ENCODE measurements around the gene ZNF506.
A peak's percentile ranks its signal among the peaks of the same experiment; 100 is the strongest.
"Not testable (repeated sequence)": the region's sequence is repeated elsewhere in the genome, so short reads cannot be mapped to it uniquely, and the experiment has no call there.

The ZNF506 gene

GRCh38 chr19:19775891-19776205 is 45.7 kb downstream of the ZNF506 start:
- no peak for DNase-seq (ENCODE audit: extremely low read depth, insufficient read length)
- no peak for TF ChIP-seq CTCF (IDR thresholded peaks at IDR 0.05; ENCODE audit: insufficient read depth, low read length, poor library complexity, severe bottlenecking)
- Histone ChIP-seq H3K27me3 (replicated peaks; ENCODE audit: control insufficient read depth, insufficient read depth, low read length) (no peaks in the 10 kb centered on the region), H3K36me3 (ENCODE audit: control insufficient read depth, insufficient read depth, low read length) (no peaks in the 10 kb centered on the region), H3K4me3 (replicated peaks; ENCODE audit: low read depth, low read length) (peak overlapping the region; percentile 87)

- no peaks in the 10 kb centered on the region for H3K27me3 ChIP-seq (replicated peaks; ENCODE audit: control insufficient read depth, insufficient read depth, low read length)
- no peak for TF ChIP-seq CTCF (IDR thresholded peaks at IDR 0.05; ENCODE audit: insufficient read depth, low read length, poor library complexity, severe bottlenecking)
- H3K4me3 ChIP-seq (replicated peaks; ENCODE audit: low read depth, low read length) = no peak overlapping the region
- H3K36me3 ChIP-seq (ENCODE audit: control insufficient read depth, insufficient read depth, low read length) = no peaks in the 10 kb centered on the region
- DNase-seq (ENCODE audit: extremely low read depth, insufficient read length) = no peak
Measured at GRCh38 chr19:19774354-19775033, 47.1 kb downstream of the ZNF506 start.

GRCh38 chr19:19771963-19772362 is 49.6 kb downstream of the ZNF506 start:
- not testable (repeated sequence) for H3K4me3 ChIP-seq (replicated peaks; ENCODE audit: low read depth, low read length); DNase-seq (ENCODE audit: extremely low read depth, insufficient read length); H3K36me3 ChIP-seq (ENCODE audit: control insufficient read depth, insufficient read depth, low read length); H3K27me3 ChIP-seq (replicated peaks; ENCODE audit: control insufficient read depth, insufficient read depth, low read length)

GRCh38 chr19:19769971-19770370 is 51.6 kb downstream of the ZNF506 start:
- H3K4me3 ChIP-seq (replicated peaks; ENCODE audit: low read depth, low read length); DNase-seq (ENCODE audit: extremely low read depth, insufficient read length); H3K27me3 ChIP-seq (replicated peaks; ENCODE audit: control insufficient read depth, insufficient read depth, low read length); H3K36me3 ChIP-seq (ENCODE audit: control insufficient read depth, insufficient read depth, low read length): not testable (repeated sequence)

GRCh38 chr19:19758164-19758563 is 63.4 kb downstream of the ZNF506 start:
- Histone ChIP-seq H3K4me3 (replicated peaks; ENCODE audit: low read depth, low read length) (no peak overlapping the region), H3K27me3 (replicated peaks; ENCODE audit: control insufficient read depth, insufficient read depth, low read length) (no peaks in the 10 kb centered on the region), H3K36me3 (ENCODE audit: control insufficient read depth, insufficient read depth, low read length) (no peaks in the 10 kb centered on the region)
- no peak for DNase-seq (ENCODE audit: extremely low read depth, insufficient read length)
- TF ChIP-seq CTCF (IDR thresholded peaks at IDR 0.05; ENCODE audit: insufficient read depth, low read length, poor library complexity, severe bottlenecking) = no peak

- no peak for TF ChIP-seq CTCF (IDR thresholded peaks at IDR 0.05; ENCODE audit: insufficient read depth, low read length, poor library complexity, severe bottlenecking)
- H3K4me3 ChIP-seq (replicated peaks; ENCODE audit: low read depth, low read length) = no peak overlapping the region
- DNase-seq (ENCODE audit: extremely low read depth, insufficient read length) = no peak
Measured at GRCh38 chr19:19752760-19753403, 68.7 kb downstream of the ZNF506 start.

GRCh38 chr19:19751846-19752245 is 69.7 kb downstream of the ZNF506 start:
- TF ChIP-seq CTCF (IDR thresholded peaks at IDR 0.05; ENCODE audit: insufficient read depth, low read length, poor library complexity, severe bottlenecking) = no peak
- no peaks in the 10 kb centered on the region for H3K36me3 ChIP-seq (ENCODE audit: control insufficient read depth, insufficient read depth, low read length)
- H3K4me3 ChIP-seq (replicated peaks; ENCODE audit: low read depth, low read length) = no peak overlapping the region
- H3K27me3 ChIP-seq (replicated peaks; ENCODE audit: control insufficient read depth, insufficient read depth, low read length) = no peaks in the 10 kb centered on the region
- DNase-seq (ENCODE audit: extremely low read depth, insufficient read length) = no peak

More at GRCh38 chr19:19752760-19753403, 68.7 kb downstream of the ZNF506 start:
- Histone ChIP-seq H3K27me3 (replicated peaks; ENCODE audit: control insufficient read depth, insufficient read depth, low read length) (no peaks in the 10 kb centered on the region), H3K36me3 (ENCODE audit: control insufficient read depth, insufficient read depth, low read length) (no peaks in the 10 kb centered on the region)
